Dendritic cell treated with granulocyte-macrophage colony-stimulating factor and Interleukin-4, amounts not matched to agents 40 ng/mL and 50 ng/mL, for 4 days (primary cell): ENCODE measurements around the gene ATRX.
"Not testable (repeated sequence)": the region's sequence is repeated elsewhere in the genome, so short reads cannot be mapped to it uniquely, and the experiment has no call there.

ENCODE experiments used
- H3K27ac Mint-ChIP-seq: one replicate; pipeline ENCODE4 v1.8.0; 2022; ENCODE audit warnings: mild to moderate bottlenecking, mixed read lengths
- H3K27me3 Mint-ChIP-seq: one replicate; pipeline ENCODE4 v1.8.0; 2022; ENCODE audit warnings: mild to moderate bottlenecking, mixed read lengths
- H3K36me3 Mint-ChIP-seq: one replicate; pipeline ENCODE4 v1.8.0; 2022; ENCODE audit warnings: low read depth, mixed read lengths
- H3K4me1 Mint-ChIP-seq: one replicate; pipeline ENCODE4 v1.8.0; 2022; ENCODE audit warnings: low read depth, mixed read lengths
- H3K4me3 Mint-ChIP-seq: one replicate; pipeline ENCODE4 v1.8.0; 2022; ENCODE audit warnings: mild to moderate bottlenecking, moderate library complexity, mixed read lengths
- H3K9me3 Mint-ChIP-seq: one replicate; pipeline ENCODE4 v1.8.0; 2022; ENCODE audit warnings: mixed read lengths
- intact Hi-C: fragments of 100-400 bp; cut with micrococcal nuclease; formaldehyde crosslinking; loops from one replicate; pipeline ENCODE4 v1.15.0; 2022

The ATRX gene

DNA sequence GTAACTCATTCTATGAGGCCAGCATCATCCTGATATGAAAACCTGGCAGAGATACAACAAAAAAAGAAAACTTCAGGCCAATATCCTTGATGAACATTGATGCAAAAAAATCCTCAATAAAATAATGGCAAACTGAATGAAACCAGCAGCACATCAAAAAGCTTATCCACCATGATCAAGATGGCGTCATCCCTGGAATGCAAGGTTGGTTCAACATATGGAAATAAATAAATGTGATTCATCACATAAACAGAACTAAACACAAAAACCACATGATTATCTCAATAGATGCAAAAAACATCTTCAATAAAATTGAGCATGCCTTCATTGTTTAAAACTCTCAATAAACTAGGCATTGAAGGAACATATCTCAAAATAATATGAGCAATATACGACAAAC lies 254.8 kb downstream of the ATRX start:
- H3K9me3 Mint-ChIP-seq, H3K27ac Mint-ChIP-seq, H3K27me3 Mint-ChIP-seq, intact Hi-C loops, H3K4me3 Mint-ChIP-seq, H3K4me1 Mint-ChIP-seq: not testable (repeated sequence)
- peaks cover 65% of the 10 kb centered on the region for H3K36me3 Mint-ChIP-seq

DNA sequence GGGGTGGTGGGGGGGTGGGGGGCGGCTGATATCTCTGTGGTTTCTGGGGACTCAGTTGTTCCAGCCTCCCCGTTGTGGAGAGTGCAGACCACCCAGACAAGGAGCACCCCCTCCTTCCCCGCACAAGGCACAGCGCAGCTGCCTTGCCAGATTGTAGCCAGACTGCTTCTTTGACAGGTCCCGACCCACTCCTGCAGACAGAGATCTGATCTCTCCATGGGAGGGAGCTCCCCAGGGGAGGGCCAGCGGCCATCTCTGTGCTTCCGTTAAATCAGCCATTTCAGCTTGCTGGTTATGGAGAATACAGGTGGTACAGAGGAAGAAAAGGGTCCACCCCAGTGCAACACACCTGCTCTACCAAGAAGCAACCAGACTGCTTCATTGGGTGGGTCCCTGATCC lies 258.0 kb downstream of the ATRX start:
- intact Hi-C loops: no loop called here
- Mint-ChIP-seq H3K9me3 (no peaks in the 10 kb centered on the region), H3K4me1 (peaks cover 6% of the 10 kb centered on the region), H3K27me3 (no peaks in the 10 kb centered on the region), H3K36me3 (peaks cover 67% of the 10 kb centered on the region), H3K4me3 (no peak overlapping the region), H3K27ac (no peak overlapping the region)

DNA sequence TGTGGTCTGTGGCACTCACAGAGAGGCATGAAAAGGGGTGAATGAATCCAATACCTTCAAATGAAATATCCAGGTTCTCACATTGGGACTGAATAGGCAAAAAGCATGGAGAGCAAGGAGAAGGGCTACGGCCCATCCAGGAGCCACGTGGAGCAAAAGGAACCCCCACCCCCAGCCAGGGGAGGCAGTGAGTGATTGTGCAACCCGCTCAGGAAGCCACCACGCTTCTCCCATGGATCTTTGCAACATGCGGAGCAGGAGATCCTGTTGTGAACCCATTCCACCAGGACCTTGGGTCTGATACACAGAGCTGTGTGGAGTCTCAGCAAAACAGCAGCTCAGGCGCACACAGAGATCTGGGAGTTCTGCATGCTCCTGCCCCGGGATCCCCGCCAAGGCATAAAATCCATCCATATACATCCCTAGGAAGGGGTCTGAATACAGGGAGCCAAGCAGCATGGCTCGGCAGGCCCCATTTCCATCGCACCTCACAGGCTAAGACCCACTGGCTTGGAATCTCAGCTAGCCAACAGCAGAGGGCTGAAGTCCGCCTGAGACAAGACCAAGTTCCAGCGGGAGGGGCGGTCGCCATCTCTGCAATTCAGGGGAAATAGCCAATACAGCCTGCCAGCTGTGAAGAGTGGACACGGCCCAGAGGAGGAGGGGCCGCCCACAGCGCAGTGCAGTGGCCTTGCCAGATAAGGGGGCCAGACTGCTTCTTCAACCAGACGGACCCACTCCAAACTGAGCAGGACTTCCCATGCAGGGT lies 258.6 kb downstream of the ATRX start:
- H3K9me3 Mint-ChIP-seq: no peaks in the 10 kb centered on the region

DNA sequence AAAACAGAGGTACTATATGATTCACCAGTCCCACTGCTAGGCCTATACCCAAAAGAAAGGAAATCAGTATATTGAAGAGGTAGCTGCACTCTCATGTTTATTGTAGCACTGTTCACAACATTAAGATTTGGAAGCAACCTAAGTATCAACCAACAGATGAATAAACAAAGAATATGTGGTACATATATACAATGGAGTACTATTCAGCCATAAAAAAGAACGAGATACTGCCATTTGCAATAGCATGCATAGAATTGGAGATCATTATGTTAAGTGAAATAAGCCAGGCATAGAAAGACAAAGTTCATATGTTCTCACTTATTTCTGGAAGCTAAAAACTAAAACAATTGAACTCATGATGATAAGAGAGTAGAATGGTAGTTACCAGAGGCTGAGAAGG lies 266.3 kb downstream of the ATRX start:
- Mint-ChIP-seq H3K4me1 (peaks cover 5% of the 10 kb centered on the region), H3K27me3 (no peaks in the 10 kb centered on the region), H3K27ac (no peak overlapping the region), H3K4me3 (no peak overlapping the region), H3K9me3 (peaks cover 1% of the 10 kb centered on the region), H3K36me3 (peaks cover 66% of the 10 kb centered on the region)
- intact Hi-C loops: no loop called here

More for the DNA sequence above, 258.6 kb downstream of the ATRX start:
- Mint-ChIP-seq H3K27me3 (no peaks in the 10 kb centered on the region), H3K36me3 (peaks cover 67% of the 10 kb centered on the region), H3K27ac (no peak overlapping the region), H3K4me3 (no peak overlapping the region), H3K4me1 (peaks cover 6% of the 10 kb centered on the region)
- intact Hi-C loops: no loop called here

DNA sequence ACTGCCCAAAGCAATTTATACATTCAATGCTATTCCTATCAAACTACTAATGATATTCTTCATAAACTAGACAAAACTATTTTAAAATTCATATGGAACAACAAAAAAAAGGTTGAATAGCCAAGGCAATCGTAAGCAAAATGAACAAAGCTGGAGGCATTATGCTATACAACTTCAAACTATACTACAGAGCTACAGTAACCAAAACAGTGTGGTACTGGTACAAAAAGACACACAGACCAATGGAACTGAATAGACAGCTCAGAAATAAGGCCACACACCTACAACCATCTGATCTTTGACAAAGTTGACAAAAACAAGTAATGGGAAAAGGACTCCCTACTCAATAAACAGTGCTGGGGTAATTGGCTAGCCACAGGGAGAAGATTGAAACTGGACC lies 271.8 kb downstream of the ATRX start:
- H3K9me3 Mint-ChIP-seq: peaks cover 8% of the 10 kb centered on the region
- no peaks in the 10 kb centered on the region for H3K27me3 Mint-ChIP-seq
- H3K4me3 Mint-ChIP-seq: no peak overlapping the region
- peaks cover 97% of the 10 kb centered on the region for H3K36me3 Mint-ChIP-seq
- peaks cover 5% of the 10 kb centered on the region for H3K4me1 Mint-ChIP-seq
- intact Hi-C loops: no loop called here
- no peak overlapping the region for H3K27ac Mint-ChIP-seq

DNA sequence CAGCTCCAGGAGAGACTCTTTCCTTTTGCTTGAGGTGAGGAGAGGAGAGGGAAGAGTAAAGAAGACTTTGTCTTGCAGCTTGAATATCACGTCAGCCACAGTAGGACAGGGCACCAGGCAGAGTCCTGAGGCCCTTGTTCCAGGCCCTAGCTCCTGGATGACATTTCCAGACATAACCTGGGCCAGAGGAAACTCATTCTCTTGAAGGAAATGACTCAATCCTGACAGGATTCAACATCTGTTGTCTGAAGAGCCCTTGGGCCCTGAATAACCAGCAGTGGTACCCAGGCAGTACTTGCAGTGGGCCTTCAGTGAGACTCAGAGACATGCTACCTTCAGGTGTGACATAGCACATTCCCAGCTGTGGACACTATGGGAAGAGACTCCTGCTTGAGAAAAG lies 276.0 kb downstream of the ATRX start:
- H3K27me3 Mint-ChIP-seq: no peaks in the 10 kb centered on the region
- H3K9me3 Mint-ChIP-seq: peaks cover 8% of the 10 kb centered on the region
- H3K4me3 Mint-ChIP-seq: no peak overlapping the region
- peaks cover 67% of the 10 kb centered on the region for H3K36me3 Mint-ChIP-seq
- intact Hi-C loops: no loop called here
- no peaks in the 10 kb centered on the region for H3K4me1 Mint-ChIP-seq
- H3K27ac Mint-ChIP-seq: no peak overlapping the region

DNA sequence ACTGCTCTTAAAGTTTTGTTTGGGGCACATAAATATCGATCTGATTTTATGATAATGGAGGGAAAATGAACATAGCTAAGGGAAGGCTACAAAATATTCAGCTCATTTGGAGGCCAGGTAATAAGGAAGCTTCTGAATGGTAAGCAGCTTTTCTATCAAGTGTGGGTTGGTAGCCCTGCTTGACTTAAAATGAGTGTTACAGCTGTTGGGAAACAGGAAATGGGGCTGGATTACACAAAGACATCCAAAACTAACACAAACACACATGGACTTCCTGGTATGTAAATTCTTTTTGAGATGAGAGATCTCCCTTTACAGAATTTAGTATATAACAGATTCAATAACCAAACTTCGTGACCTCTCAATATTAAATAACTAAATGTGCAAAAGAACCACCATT lies 280.8 kb downstream of the ATRX start:
- Mint-ChIP-seq H3K4me3 (no peak overlapping the region), H3K36me3 (peaks cover 19% of the 10 kb centered on the region), H3K9me3 (no peaks in the 10 kb centered on the region), H3K27me3 (no peaks in the 10 kb centered on the region), H3K4me1 (peaks cover 6% of the 10 kb centered on the region), H3K27ac (no peak overlapping the region)
- intact Hi-C loops: no loop called here

DNA sequence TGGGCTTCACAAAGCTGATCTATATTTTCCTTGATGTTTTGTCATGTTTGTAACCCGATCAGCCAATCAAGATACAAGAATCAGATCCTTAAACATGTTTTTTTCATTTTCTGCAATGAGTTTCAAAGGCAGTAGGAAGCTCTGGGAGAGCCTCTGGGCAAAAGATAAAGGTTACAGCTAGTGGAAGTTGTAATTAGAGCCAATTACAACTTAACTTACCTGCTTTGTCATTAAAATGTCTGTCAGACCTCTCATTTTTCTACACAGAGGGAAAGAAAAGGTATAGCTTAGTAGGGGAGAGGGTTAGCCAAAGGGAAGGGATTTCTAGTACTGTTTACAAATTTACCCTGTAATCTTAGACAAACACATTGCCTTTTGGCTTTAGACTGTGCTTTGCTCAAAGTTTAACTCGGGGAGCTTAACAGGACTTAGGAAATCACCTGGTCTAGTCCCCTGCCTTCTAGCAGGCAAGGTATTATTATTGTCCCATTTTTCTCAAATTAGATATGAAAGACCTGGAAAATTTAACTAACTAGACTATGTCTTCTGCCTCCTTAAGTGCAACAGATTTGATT lies 283.0 kb downstream of the ATRX start:
- H3K9me3 Mint-ChIP-seq: no peaks in the 10 kb centered on the region
- no peak overlapping the region for H3K4me3 Mint-ChIP-seq
- H3K36me3 Mint-ChIP-seq: peaks cover under 1% of the 10 kb centered on the region
- peaks cover 6% of the 10 kb centered on the region for H3K4me1 Mint-ChIP-seq
- H3K27me3 Mint-ChIP-seq: no peaks in the 10 kb centered on the region
- no peak overlapping the region for H3K27ac Mint-ChIP-seq
- intact Hi-C loops: no loop called here

DNA sequence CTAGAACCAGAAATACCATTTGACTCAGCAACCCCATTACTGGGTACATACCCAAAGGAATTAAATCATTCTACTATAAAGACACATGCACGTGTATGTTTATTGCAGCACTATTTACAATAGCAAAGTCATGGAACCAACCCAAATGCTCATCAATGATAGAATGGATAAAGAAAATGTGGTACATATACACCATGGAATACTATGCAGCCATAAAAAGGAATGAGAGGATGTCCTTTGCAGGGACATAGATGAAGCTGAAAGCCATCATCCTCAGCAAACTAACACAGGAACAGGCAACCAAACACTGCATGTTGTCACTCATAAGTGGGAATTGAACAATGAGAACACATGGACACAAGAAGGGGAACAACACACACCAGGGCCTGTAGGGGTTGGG lies 285.9 kb downstream of the ATRX start:
- H3K36me3 Mint-ChIP-seq, H3K27ac Mint-ChIP-seq, H3K27me3 Mint-ChIP-seq, intact Hi-C loops, H3K4me3 Mint-ChIP-seq, H3K9me3 Mint-ChIP-seq, H3K4me1 Mint-ChIP-seq: not testable (repeated sequence)

DNA sequence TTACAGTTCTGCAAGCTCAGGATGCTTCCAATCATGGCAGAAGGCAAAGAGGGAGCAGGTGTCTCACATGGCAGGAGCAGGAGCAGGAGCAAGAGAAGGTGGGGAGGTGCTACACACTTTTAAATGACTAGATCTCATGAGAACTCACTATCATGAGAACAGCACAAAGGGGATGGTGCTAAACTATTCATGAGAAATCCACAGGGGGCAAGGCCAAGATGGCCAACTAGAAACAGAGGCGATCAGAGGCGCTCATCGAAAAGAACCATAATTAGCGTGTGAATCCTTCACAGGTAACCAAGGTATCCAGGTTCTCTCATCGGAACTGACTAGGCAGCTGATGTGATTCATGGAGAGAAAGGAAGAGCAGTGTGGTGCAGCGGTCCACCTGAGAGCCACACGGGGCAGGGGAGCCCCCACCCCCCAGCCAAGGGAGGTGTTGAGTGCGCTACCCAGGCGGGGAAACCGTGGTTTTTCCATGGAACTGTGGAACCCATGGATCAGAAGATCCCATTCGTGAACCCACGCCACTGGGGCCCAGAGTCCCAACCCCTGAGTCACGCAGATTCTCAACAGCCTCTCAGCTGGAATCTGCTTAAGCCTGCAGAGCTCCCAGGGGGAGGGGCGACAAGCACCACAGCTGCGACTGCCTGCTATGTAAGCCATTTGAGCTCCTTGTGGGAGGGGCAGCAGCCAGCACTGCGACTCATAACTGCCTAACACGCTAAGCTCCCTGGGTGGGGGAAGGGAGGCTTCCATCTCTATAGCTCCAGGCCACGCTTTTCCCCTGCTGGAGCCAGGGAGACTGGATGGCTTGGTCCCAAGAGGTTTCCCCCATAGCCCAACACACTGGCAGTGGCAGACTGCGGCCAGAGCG lies 292.1 kb downstream of the ATRX start:
- Mint-ChIP-seq H3K4me1 (no peaks in the 10 kb centered on the region), H3K36me3 (no peaks in the 10 kb centered on the region), H3K9me3 (peaks cover 9% of the 10 kb centered on the region), H3K4me3 (no peak overlapping the region), H3K27me3 (peaks cover 1% of the 10 kb centered on the region), H3K27ac (no peak overlapping the region)
- intact Hi-C loops: no loop called here

DNA sequence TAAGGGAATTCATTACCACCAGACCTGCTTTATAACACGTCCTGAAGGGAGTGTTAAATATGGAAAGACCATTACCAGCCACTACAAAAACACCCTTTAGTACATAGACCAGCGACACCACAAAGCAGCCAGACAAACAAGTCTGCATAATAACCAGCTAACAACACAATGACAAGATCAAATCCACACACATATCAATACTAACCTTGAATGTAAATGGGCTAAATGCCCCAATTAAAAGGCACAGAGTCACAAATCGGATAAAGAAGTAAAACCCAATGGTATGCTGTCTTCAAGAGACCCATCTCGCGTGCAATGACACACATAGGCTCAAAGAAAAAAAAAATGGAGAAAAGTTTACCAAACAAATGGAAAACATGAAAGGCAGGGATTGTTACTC lies 302.0 kb downstream of the ATRX start:
- Mint-ChIP-seq H3K36me3 (no peaks in the 10 kb centered on the region), H3K27ac (no peak overlapping the region), H3K4me1 (no peaks in the 10 kb centered on the region), H3K4me3 (no peak overlapping the region), H3K27me3 (no peaks in the 10 kb centered on the region), H3K9me3 (peaks cover 26% of the 10 kb centered on the region)
- intact Hi-C loops: no loop called here

DNA sequence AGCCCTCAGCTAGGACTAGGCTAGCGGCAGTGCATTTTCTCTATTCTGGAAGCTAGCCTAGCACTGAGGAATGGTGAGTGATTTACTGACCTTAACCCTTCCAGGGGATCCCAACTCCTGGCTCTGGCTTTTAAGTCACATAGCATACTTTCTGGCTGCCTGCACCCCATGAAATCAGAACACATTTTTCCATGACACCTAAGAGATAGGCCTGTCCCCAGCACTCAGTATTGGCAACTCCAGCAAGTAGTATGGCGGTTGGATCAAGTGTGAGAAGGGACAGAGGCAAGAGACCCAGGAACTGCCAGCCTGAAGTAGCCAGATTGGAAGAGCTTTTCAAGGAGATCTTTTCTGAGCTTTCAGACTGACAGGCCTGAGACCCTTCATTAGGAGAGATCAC lies 330.6 kb downstream of the ATRX start:
- no peaks in the 10 kb centered on the region for H3K36me3 Mint-ChIP-seq
- intact Hi-C loops: no loop called here
- H3K9me3 Mint-ChIP-seq: no peaks in the 10 kb centered on the region
- no peak overlapping the region for H3K4me3 Mint-ChIP-seq
- H3K27me3 Mint-ChIP-seq: no peaks in the 10 kb centered on the region
- H3K4me1 Mint-ChIP-seq: no peaks in the 10 kb centered on the region
- no peak overlapping the region for H3K27ac Mint-ChIP-seq
